ENCODE measurements around the gene TLR1. TPM values are rescaled to one million over a fixed set of nuclear protein-coding genes. Genes with fewer than 3 reads are reported as not detected.
"Not testable (repeated sequence)": the region's sequence is repeated elsewhere in the genome, so short reads cannot be mapped to it uniquely, and the experiment has no call there.

Gene TLR1
- total RNA-seq, 1 donor from 2014 or later, result 2.6 TPM

GRCh38 chr4:38807462-38807861, 2.9 kb upstream of the TLR1 start:
- DNase-seq (ENCODE audit: low read depth in 2 of 2), result not testable (repeated sequence)

GRCh38 chr4:38806251-38806650, 1.7 kb upstream of the TLR1 start:
- DNase-seq (ENCODE audit: low read depth in 2 of 2), result not testable (repeated sequence)

GRCh38 chr4:38805530-38806145, 1.0 kb upstream of the TLR1 start:
- DNase-seq (ENCODE audit: low read depth in 2 of 2), result peak; percentile 53 to 59

- DNase-seq (ENCODE audit: low read depth in 2 of 2), result peak; percentile 12 to 53
Measured at GRCh38 chr4:38803833-38804653, 548 bp downstream of the TLR1 start.

GRCh38 chr4:38802561-38803355, 1.8 kb downstream of the TLR1 start:
- no peak for DNase-seq (ENCODE audit: low read depth in 2 of 2)

- DNase-seq (ENCODE audit: low read depth in 2 of 2), result no peak
Measured at GRCh38 chr4:38800961-38801450, 3.6 kb downstream of the TLR1 start.

- no peak for DNase-seq (ENCODE audit: low read depth in 2 of 2)
Measured at GRCh38 chr4:38800366-38800765, 4.2 kb downstream of the TLR1 start.

- no peak for DNase-seq (ENCODE audit: low read depth in 2 of 2)
Measured at GRCh38 chr4:38795087-38795486, 9.5 kb downstream of the TLR1 start.

GRCh38 chr4:38794051-38794450, 10.5 kb downstream of the TLR1 start:
- DNase-seq (ENCODE audit: low read depth in 2 of 2), result no peak

GRCh38 chr4:38791010-38791409, 13.6 kb downstream of the TLR1 start:
- no peak for DNase-seq (ENCODE audit: low read depth in 2 of 2)

GRCh38 chr4:38788317-38788716, 16.3 kb downstream of the TLR1 start:
- peak in 1 of 2 donors; percentile 90 for DNase-seq (ENCODE audit: low read depth in 2 of 2)

- no peak for DNase-seq (ENCODE audit: low read depth in 2 of 2)
Measured at GRCh38 chr4:38787693-38788092, 16.9 kb downstream of the TLR1 start.

- no peak for DNase-seq (ENCODE audit: low read depth in 2 of 2)
Measured at GRCh38 chr4:38785901-38786402, 18.6 kb downstream of the TLR1 start.

- no peak for DNase-seq (ENCODE audit: low read depth in 2 of 2)
Measured at GRCh38 chr4:38785041-38785790, 19.4 kb downstream of the TLR1 start.

GRCh38 chr4:38784141-38784540, 20.4 kb downstream of the TLR1 start:
- DNase-seq (ENCODE audit: low read depth in 2 of 2), result no peak

GRCh38 chr4:38783109-38783460, 21.5 kb downstream of the TLR1 start:
- no peak for DNase-seq (ENCODE audit: low read depth in 2 of 2)

GRCh38 chr4:38782452-38783108, 22.0 kb downstream of the TLR1 start, which contains the start of gene TLR10:
TSS of gene TLR10 (minus strand) at chr4:38782990. CDS start at chr4:38775590, 7,400 bp downstream.
- peak; percentile 58 to 67 for DNase-seq (ENCODE audit: low read depth in 2 of 2)

GRCh38 chr4:38781854-38782261, 22.7 kb downstream of the TLR1 start:
- DNase-seq (ENCODE audit: low read depth in 2 of 2), result no peak

GRCh38 chr4:38780833-38781484, 23.6 kb downstream of the TLR1 start:
- no peak for DNase-seq (ENCODE audit: low read depth in 2 of 2)

GRCh38 chr4:38779790-38780189, 24.8 kb downstream of the TLR1 start:
- DNase-seq (ENCODE audit: low read depth in 2 of 2), result no peak
